Skeletal muscle cell (primary cell): ENCODE measurements around the gene CFAP92.

Experiments
- DNase-seq: peaks from one replicate; pipeline ENCODE4 v3.0.0-alpha.2; 2010; ENCODE audit warnings: low read depth
- H3K4me3 ChIP-seq: 2 replicates; pipeline ENCODE4 v1.5.1; 2011; ENCODE audit warnings: low read depth, mild to moderate bottlenecking, control low read depth, low read length, moderate library complexity

The CFAP92 gene

DNA sequence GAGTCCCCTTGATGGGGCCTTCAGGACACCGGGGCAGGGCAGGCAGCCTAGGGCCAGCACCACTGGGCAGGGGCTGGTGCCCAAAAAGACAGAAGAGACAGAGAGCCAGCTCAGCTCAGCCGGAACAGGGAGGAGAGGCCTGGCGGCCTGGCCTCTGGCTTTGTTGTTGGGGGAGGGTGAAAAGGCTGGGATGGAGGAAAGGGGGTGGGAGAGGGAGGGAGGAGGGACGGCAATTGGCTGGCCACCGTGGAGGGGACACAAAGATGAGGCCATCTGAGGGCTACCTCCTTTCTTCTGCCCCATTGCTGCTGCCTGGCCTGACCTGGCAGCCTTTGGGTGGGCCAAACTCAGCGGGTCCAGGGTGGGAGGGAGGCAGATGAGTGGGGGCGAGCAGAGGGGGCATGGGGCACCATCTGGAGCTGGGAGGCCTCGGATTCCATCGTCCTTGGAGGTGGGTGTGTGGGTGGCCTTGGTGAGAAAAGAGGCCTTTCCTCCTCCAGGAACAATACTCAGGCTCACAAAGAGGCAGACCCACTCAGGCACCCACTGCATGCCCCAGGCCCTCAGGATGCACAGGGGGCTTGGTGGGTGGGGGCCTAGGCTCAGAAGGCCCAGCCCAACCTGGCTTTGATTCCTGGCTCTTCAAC is 16.6 kb upstream of the CFAP92 start:
- no peak for DNase-seq
- H3K4me3 ChIP-seq, result no peak overlapping the region

DNA sequence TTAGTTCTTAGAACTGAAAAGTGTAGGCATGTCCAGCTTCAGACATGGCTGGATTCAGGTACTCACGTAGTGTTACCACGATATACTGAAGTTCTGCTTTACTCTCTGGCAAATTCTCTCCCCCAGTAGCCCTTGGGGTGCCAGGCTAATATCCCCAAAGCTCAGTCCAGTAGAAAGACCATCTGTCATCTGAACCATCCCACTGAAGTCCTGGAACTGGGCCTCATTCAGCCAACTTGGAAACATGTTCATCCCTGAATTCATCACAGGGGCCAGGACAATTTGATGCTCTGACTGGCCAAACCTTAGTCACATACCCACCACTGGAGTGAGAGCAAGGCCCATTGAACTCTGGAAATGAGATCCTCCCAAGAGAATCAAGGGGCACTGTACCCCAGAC is 15.4 kb upstream of the CFAP92 start:
- H3K4me3 ChIP-seq, result no peak overlapping the region
- no peak for DNase-seq

DNA sequence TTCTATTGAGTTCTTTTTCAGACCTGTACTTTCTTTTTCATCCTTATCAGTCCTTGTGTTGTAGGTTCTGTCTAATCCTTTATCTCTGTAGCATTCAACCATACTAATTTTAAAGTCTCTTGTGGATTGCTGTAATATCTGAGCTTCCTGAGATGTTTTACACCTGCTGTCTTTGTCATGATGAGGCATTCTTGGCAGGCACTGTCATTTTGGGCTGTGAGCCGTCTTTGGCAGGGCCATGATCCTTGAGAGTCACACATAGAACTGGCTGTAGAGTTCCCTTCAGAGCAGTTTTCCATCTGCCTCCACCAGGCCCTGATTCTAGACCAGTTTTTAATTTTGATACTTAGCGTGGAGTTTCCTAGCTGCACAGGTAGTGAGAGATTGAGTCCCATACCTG is 13.9 kb upstream of the CFAP92 start:
- no peak overlapping the region for H3K4me3 ChIP-seq
- DNase-seq, result no peak

DNA sequence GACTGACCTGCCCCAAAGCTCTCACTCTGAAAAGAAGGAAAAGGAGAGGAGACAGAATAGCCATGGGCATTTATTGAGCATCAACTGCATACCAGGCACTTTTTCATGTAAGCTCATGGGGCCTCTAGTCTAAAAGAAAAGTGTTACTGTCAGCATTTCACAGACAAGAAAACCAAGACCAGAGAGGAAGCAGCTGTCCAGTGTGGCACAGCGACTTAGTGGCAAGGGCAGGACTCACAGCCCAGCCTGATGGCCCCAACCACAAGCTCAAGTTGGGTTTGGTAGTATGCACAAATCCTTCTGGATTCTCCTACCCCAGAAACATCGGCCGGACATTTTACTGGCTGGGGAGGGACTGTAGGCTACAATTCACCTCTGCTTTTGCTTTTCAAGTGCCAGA is 13.0 kb upstream of the CFAP92 start:
- DNase-seq, result no peak
- no peak overlapping the region for H3K4me3 ChIP-seq

DNA sequence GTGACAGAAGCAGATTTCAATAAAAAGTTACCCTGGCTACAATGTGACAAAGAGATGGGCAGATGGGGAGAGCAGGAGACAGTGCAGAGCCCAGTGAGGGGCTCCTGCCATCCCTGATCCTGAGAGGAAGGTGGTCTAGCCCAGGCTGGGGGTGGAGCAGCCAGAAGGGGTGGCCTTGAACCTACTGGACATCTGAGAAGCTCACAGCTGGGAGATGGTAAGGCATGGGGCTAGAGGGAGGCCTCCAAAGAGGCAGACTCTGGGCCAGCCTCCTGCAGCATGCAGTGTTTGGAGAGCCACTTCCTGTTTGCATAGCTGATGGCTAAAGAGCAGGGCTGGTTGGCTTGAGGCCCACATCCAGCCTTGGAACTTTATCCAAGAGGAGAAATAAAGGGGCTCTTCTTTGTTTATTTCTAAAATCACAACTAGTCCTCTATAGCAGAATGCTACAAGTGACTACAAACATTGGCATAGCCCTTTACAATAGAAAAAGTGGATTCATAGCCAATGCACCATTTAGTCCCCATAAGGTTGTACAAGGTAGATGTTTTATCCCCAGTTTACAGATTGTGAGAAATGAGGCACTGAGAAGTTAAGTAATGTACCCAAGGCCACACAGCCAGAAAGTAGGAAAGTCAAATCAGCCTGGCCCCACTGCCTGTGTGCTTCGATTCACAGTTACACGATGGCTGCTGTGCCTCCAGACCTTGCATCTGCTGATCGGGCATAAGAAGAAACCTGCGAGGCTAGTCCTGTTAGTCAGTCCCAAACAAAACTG is 11.8 kb upstream of the CFAP92 start:
- H3K4me3 ChIP-seq, result no peak overlapping the region
- DNase-seq, result no peak

DNA sequence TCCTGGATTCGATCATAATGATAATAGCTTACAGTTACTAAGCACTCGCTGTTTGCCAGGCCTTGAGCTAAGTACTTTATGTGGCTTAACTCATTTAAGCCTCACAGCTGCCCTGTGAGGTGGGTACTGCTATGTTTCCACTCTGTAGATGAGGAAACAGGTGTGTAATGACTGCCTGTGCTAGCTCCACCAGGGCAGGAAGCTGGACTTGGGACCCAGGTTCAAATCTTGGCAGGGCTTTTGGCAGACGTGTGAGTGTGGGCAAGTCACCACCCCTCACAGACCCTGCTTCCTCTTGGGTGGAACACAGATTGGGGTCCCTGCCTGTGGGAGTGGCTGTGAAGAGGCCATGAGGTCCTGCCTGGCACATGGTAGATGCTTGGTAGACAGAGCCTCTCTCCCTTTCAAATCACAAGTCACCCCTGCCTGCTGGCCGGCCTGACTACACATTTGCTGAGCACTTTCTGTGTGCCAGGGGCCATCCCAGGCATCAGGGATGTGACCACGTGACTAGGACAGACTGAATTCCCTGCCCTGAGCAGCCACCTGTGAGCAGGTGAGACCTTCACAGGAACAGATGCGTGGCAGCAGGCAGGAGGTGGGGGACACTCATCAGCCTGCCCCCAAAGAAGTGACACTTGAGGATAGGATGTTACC is 10.9 kb upstream of the CFAP92 start:
- no peak for DNase-seq
- no peak overlapping the region for H3K4me3 ChIP-seq

DNA sequence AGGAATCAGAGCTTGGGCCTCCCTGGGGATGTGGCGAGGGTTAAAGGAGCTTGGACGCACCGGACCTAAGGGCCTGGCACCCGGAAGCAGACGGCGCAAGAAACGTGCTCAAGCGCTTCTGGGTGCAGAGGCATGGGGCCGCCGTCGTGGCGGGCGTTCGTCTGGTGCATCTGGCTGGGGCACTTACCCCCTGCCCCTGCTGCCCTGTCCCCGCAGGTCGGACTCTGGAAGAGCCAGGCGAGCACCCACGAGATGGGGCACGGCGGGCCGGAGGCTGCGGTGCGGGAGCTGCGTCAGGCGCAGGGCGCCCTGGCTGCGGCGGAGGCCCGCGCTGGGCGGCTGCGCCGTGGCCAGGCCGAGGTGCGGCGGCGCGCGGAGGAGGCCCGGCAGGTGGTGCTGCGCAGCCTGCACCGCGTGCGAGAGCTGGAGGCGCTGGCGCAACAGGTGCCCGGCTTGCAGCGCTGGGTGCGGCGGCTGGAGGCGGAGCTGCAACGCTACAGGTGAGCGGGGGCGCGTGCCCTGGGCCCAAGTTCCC is 9.8 kb upstream of the CFAP92 start:
- no peak for DNase-seq
- H3K4me3 ChIP-seq, result no peak overlapping the region

DNA sequence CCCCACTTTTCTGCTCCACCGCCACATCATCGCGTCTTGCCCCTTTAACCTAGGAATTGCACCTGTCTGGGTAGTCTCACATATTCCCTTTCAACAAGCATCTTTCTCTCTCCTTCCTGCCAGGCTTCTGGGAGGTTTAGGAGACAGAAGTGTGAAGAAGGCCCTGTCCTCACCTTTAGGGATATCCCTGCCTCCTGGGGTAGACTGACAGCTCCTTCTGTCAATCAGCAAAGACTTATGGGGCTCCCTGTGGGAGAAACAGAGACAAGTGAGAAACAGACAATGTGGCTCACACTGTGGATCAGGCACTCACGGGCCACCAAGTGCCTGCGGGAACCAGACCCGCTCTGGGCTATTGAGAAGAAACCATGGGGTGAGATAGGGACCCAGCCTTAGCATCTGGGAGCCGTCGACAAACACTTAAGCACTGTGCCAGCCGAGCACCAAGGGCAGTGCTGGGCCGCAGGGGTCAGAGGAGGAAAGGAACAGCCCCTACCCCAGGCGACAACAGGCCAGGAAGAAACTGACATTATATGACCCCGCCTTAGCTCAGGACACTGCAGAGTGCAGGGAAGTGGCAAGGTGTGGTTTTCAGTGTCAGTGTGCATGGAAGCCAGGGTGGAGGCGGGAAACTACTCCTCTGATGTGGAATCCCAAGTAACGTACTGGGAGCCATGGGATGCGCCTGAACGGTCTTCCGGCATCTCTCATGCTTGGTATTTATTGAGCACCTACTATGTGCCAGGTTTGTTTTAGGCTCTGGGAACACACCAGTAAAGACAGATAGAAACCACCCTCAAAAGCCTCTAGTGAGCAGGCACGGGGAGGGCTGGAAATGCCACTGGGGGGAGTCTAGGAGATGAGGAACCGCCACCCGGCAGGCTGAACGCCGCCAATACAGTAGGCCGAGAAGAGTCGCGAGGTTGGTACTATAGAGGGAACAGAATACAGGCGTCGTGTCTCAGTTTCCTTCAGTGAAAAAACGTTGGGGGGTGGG is 9.0 kb upstream of the CFAP92 start:
- no peak for DNase-seq
- H3K4me3 ChIP-seq, result no peak overlapping the region

DNA sequence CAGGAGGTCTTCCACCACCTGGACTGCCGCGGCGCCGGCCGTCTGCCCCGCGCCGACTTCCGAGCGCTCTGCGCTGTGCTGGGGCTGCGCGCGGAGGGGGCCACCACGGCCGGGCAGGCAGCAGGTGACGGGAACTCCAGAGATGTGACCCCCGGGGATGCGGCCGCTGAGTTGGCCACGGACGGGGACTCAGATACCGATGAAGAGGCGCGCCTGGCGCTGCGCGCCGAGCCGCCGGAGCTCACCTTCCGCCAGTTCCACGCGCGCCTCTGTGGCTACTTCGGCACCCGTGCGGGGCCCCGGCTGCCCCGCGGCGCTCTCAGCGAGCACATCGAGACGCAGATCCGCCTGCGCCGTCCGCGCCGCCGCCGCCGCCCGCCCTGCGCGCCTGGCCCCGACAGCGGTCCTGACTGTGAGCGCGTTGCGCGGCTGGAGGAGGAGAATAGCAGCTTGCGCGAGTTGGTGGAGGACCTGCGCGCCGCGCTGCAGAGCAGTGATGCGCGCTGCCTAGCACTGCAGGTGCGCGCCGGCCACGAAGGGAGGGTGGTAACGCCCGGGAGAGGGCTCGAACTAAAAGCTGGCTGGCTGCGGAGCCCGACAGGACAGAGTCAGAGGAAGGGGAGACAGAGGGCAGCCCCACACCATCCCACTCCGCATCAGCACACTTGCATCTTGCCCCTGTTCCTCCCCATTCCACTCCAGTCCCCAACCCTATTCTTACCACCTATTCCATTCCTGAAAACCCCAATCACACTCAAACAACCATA is 8.1 kb upstream of the CFAP92 start:
- no peak for DNase-seq
- H3K4me3 ChIP-seq, result peak overlapping the region; percentile 19

DNA sequence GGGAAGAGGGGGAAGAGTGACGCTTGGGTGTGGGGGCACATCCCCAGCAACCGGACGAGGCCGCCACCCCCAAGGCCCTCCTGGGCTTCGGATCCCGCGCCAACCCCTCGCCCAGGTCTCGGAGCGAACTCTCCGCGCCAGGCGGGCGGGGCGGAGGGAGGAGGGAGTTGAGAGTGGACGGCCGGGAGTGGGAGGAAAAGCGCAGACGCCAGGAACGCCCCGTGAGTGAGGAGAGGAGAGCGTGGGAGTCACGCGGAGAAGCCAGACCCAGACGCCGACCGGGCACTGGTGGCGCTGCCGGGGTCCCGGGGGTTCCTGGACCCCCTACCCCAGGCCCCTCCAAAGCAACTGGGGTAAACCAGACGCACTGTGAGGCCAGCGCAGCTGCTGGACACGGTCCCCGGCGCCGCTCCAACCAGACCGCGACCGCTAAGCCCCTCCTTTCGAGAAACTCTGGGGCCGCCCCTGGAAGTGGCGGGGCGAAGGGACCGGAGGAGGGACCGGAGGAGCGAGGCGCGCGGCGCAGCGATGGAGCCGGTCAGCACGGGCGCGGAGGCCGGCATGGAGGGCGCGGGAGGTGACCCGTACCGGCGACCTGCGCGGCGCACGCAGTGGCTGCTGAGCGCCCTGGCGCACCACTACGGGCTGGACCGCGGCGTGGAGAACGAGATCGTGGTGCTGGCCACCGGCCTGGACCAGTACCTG is 7.4 kb upstream of the CFAP92 start, which contains the start of gene EFCC1:
EFCC1 (plus strand) TSS at position 204 of the 705 bp plus-strand sequence; CDS start at position 529, 325 bp downstream.
- no peak for DNase-seq
- H3K4me3 ChIP-seq, result peak within 1 kb of the TSS; percentile 19

DNA sequence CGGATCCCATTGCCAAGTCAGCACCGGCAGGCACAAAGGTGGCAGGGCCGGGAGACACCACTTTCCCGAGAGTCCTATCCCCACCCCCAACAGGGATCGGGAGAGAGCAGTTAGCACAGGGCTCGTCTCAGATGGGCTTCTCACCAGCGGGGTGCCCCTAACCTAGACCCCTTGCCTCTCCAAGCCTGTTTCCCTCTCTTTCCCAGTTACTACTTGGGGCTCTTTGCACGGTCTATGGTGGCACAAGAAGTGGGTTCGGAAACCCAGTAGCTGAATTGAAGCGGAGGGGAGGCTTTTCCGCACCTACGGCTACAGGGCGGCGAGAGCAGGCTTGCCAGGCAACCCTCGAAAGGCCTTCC is 6.8 kb upstream of the CFAP92 start:
- no peak for DNase-seq
- H3K4me3 ChIP-seq, result no peak overlapping the region

DNA sequence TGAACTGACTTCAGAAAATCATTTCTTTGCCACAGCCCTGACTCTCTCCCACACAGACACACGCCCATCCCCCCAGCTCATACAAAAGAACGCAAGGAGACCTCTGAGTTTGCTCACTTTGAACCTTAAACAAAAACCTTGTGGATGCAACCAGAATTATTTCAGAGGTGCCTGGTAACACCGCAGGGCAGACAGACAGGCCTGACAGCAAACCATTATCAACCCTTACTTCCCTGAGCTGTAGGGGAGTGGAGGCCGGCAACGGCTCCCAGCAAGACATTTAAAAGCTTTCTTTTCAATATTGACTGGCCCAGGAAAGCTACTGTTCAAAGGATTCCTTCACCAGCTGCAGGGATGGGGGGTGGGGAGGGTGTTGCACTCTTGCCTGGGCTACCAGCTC is 5.2 kb upstream of the CFAP92 start:
- H3K4me3 ChIP-seq, result no peak overlapping the region
- DNase-seq, result no peak

DNA sequence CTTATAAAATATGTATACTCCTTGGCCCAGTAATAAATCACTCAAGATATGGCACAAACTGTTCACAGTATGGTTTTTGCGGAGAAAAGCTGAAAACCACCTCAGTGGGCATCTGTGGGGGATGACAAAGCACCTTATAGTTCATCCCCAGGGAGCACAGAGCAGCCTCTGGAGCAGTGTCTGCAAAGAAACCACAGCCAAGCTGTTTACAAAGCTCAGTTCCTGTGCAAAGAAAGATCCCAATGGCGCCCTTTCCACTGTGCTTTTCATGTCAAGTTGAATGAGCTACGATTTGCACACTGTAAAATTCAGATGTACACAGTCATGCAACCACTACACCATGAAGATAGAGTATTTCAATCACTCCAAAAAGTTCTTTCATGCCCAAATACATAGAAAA is 4.7 kb upstream of the CFAP92 start:
- no peak for DNase-seq
- no peak overlapping the region for H3K4me3 ChIP-seq

DNA sequence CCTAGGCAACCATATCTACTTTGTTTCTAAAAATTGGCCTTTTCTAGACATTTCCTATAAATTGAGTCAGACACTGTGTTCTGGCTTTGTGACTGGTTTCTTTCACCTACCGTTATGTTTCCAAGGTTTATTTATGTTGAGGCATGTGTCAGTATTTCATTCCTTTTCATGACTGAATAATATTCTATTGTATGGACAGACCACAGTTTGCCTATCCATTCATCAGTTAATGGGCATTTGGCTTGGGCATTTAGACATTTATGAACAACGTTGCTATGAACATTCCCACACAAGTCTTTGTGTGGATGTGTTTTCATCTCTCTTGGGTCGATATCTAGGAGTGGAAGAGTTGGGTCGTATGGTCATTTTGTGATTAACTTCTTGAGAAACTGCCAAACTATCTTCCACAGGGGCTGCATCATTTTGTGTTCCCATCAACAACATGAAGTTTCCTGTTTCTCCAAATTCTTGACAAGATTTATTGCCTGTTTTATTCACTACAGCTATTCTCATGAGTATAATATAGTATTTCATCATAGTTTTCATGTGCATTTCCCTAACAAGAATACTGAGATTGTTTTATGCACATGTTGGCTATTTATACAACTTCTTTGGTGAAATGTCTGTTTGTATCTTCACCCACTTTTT is 3.7 kb upstream of the CFAP92 start:
- H3K4me3 ChIP-seq, result no peak overlapping the region
- DNase-seq, result no peak

DNA sequence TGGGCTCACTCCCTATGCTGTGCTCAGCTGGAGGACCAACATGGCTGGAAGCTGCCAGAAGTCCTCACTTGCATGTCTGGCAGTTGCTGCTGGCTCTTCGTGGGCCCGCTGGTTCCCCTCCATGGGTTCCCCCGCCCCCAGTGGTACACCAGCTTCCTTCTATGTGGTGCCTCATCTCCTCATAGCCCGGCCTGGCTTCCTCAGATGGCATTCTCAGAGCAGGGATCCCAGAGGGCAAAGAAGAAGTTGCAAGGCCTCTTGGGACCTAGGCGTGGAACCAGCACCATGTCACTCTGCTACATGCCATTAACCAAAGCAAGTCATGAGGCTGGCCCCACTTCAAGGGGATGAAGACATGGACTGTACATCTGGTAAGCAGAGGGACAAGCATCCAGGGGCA is 2.9 kb upstream of the CFAP92 start:
- H3K4me3 ChIP-seq, result no peak overlapping the region
- no peak for DNase-seq

DNA sequence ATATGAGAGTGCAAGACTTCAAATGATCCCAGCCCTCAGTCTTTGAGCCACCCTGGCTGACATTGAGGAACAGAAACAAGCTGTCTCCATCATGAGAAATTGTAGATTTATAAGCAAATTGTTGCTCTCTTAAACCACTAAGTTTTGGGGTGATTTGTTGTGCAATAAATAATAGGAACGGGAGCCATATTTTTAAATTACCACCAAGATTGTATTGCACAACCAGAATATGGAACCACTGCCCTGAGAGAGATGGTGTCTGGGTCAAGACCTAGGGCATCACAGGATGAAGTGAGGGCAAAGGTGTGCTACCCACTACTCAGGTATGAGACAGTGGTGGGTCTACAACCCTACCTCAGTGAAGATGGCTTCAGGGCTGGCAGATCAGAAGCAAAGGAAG is 2.3 kb upstream of the CFAP92 start:
- no peak for DNase-seq
- no peak overlapping the region for H3K4me3 ChIP-seq

DNA sequence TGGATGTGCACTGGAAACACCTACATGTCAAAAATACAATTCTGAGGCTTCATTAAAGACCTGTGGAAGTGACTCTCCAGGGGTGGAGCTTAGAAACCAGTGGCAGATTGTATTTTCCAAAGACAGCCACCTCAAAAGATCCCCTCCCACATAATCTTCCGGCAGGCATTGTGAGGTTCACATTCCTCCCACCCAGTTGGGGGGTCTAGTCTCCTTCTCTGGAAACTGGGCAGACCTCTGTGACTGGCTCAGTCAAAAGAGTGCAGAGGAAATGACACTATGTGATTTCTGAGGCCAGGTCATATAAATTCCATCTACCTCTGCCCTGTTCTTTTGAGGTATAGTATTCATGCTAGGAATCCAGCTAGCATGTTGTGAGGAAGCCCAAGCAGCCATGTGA is 1.9 kb upstream of the CFAP92 start:
- no peak overlapping the region for H3K4me3 ChIP-seq
- no peak for DNase-seq
